ENCODE results near the gene SLC47A2.
A peak's percentile ranks its signal among the peaks of the same experiment; 100 is the strongest.

The SLC47A2 gene

DNA sequence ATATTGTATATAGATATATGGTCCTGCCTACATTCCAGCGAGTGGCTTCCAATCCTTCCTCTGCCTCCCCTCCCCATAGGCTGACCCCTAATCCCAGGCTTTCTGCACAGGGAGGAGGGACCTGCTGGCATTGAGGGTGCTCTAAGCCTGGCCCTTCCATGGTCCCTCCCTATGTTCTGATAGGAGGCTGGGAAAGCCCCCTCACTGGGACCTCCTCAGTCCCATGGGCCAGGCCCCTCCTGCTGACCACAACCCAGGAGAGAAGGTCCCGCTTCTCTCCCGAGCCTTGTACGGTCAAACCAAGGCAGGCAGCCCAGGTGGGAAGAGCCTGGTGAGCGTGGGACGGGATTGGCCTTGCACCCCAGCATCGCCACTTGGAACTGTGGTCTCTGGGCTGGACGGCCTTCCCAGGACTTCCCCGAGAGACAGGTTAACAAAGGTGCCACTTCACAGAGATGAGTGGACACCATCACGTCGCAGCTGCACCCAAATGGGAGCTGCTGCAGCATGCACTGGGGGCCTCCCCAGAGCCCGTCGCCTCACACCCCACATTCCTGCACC is 30.9 kb upstream of the SLC47A2 start:
- DNase-seq (ENCODE audit: low read depth in 3 of 3) = no peak

DNA sequence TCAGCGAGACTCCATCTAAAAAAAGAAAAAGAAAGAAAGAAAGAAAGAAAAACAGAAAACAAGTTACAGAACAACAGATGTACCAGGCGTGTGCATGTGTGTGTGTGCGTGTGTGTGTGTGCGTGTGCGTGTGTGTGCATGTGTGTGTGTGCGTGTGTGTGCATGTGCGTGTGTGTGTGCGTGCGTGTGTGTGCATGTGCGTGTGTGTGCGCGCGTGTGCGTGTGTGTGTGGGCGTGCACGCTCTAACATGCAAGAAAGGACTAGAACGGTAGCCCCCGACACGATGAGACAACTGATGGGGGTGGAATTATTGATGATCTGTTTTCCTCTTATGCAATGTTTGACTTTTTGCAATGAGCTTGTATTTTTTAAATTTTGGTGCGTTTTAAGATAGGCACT is 30.1 kb upstream of the SLC47A2 start:
- no peak for DNase-seq (ENCODE audit: low read depth in 3 of 3)

DNA sequence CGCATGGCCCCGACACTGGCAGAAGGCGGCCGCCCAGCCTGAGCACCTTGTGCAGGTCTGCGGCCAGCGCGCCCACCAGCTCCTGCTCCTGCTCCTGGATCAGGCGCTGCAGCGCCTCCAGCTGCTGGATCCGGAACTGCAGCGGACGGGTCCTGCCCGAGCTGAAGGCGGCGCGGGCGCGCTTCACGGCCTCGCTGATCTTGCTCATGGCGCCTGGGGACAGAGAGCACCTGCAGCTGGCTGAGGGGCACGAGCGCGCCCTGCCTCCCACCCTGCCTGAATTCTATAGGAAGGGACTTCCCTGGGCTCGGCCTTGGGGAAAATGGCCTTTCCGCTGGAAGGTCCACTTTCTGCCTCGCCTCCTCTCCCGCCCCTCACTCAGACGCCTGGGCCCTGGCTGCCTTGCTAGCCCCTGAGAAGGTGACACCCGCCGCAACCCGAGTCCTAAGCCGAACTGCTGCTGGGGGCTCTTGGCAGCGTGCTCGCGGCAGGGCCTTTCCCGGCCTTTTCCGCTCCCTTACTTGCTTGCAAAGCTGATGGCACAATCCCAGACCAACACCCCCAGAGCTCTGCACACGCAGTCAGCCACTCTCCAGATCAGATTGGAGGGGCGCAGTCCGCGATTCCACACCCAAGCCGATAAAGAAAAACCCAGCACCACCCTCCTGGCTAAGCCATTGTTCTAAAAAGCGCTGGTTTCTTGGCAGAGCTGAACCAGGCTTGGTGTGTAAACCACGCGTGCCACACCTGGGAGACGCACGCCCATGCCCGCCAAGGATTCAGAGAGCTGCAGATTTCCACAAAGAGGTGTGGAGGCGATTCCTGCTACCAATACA is 28.8 kb upstream of the SLC47A2 start:
- DNase-seq (ENCODE audit: low read depth in 3 of 3) = peak; percentile 65 to 76 (median 72)

DNA sequence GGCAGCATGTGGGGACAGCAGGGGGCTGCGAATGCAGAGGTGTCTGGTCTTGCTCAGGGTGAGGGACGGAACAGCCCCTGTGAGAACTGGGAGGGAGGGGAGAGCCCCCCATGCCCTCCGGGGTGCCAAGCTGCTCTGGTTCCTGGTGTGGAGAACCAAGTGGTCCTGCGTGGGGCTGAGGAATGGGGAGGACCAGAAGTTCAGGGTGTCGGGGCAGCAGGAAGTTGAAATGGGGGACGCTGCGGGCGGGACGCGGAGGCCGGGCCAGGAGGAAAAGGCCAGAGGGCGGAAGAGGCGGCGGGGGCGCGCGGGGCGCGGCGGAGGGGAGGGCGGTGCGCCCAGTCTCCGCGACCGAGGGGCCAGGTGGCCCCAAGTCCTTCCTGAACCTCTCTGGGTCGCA is 28.1 kb upstream of the SLC47A2 start:
- DNase-seq (ENCODE audit: low read depth in 3 of 3) = no peak

DNA sequence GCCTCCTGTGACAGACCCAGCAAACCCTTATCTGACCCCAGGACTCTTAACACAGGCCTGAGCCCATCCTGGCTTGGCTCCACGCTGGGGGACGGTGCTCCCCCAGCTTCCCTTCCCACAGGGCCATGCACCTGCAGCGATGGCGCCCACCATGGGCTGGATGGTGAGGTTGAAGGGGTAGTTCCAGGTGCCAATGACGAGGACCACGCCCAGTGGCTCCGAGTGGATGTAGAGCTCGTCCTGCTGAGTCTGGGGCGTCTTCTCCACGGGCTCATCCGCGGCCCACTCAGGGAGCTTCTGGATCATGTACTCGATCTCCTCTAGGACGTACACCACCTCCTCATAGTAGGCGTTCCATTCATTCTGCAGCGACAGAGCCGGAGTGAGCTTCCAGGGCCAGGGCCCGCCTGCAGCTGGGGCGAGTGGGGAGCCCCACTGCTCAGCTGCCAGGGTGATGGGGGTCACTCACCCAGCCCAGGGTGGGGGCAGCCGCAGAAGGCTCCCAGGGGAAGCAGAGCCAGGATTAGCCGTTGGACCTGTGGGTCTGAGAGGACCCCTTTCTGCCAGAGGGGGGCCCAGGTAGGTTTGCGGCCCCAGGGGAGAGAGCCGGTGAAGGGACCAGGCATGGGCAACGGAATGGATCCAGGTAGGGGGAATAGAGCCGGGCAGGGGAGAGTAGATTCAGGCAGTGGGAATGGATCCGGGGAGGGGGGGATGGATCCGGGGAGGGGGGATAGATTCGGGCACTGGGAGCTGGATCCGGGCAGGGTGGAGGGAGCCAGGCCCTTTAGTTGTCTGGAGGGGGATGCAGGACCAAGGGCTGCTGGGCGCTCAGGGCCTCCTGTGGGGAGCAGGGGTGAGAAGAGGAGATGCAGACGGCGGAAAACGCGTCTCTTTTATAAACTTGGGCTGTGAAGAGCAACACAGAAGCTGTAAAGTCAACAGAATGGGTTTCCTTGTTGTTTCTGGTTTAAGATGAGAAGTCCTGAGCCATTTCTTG is 27.0 kb upstream of the SLC47A2 start:
- DNase-seq (ENCODE audit: low read depth in 3 of 3) = no peak

DNA sequence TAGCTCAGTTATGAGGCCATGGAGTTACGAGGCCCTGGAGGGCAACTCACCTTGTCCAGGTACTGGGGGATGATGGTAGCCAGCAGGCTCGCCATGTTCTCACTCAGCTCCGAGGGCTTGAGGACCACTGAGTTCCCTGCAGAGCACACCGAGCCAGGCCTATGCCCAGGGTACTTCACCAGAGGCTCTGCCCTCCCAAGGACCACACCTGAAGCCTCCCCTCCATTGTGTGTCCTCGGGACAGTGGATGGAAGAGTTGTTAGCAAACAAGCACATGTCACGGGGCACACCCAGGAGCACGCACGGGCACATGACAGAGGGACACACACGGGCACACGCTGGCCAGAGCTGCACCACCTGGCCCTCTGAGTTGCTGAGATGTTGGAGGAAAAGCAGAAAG is 26.1 kb upstream of the SLC47A2 start:
- no peak for DNase-seq (ENCODE audit: low read depth in 3 of 3)

DNA sequence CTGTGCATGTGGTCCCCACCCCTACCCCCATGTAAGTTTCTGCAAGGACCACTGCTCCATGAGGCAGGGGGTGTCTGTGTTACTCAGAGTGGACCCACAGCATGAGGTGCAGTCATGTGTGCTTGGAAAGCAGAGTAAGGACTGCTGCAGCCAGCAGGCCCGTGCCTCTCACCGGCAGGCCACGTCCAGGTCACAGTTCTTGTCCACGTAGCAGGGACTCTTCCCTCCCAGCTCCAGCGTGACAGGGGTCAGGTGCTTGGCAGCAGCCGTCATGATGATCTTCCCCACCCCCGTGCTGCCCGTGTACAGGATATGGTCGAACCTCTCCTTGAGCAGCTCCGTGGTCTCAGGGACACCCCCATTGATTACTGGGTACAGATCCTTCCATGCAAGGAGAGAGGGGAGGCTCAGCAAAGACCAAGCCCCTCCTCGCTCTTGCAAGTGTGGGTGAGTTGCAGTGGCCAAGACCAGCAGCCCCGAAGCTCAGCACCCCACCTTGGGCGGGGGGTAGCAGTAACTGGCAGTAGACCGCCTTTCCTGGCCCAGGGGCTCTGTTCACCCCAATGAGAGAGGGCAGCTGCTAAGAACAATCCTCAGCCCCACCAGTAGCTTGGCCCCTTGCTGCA is 25.6 kb upstream of the SLC47A2 start:
- no peak for DNase-seq (ENCODE audit: low read depth in 3 of 3)

DNA sequence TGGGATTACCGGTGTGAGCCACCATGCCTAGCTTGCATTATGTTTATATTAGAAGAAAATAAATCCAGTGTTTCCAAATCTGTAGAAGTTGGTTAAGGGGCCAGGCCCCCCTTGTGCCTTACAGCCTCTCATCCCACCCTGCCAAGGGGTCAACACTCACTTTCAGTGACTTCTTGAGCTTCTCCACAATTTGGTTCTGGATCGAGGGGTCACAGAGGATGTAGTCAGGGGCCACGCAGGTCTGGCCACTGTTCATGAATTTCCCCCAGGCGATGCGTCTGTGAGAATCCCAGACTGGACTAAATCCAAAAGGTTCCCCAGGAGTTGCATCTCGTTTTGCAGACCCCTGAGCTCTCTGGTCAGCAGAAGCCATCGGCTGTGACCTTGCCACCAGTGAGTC is 24.5 kb upstream of the SLC47A2 start:
- no peak for DNase-seq (ENCODE audit: low read depth in 3 of 3)

DNA sequence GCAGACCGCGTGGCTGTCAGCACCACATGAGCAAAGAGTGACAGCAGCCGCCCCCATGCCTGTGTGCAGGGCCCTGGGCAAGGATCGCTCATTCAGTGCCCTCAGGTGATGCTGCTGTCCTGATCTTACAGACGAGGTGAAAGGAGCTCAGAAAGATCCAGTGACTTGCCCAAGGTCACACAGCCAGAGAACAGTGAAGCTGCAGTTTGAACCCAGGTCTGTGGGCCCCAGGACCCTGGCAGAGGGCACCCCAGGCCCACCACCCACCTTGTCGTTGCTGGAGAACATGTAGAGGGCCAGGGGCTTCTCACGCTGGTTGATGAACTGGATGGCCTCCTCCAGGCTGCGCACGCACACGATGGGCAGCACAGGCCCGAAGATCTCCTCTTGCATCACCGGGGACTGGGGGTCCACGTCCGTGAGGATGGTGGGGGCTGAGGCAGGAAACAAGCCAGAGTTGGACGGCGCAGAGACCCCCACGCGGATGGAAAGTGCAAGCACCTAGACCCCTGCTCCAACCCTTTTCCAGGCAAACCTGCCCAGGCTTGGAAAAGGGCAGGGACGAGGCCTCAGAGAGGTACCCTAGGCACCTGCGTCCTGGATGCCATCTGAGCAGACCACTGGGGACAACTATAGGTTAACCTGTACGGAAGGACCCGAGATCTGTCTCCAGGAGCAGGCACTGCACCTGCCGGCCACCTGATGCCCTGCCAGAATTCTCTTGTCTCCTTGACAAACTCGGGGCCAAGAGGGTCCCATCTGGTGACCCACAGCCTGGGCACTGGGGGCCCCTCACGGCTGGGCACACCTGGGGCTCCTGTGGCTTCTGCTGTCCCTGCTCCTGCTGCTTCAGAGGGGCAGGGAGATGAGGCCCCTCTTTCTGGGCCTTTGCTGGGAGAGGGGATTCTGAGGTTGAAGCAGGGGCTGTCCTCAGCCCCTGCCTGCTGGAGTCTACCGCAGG is 23.1 kb upstream of the SLC47A2 start:
- DNase-seq (ENCODE audit: low read depth in 3 of 3) = no peak

DNA sequence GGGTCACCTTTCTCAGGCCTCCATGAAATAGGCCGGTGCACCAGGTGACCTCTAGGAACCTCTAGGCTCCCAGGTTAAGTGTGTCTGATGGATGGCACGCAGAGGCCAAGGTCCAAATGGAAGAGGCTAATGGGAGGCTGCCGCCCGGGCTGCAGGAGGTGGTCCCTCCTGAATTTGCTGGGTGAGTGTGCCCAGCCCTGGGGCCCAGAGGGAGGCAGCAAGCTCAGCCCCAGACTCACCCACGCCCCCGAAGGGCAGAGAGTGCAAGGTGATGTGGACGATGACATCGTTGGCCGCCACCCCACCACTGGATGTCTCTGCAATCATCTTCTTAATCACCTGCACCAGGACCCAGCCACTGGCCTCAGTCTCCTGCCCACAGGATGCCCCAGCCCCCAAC is 22.4 kb upstream of the SLC47A2 start:
- DNase-seq (ENCODE audit: low read depth in 3 of 3) = no peak

DNA sequence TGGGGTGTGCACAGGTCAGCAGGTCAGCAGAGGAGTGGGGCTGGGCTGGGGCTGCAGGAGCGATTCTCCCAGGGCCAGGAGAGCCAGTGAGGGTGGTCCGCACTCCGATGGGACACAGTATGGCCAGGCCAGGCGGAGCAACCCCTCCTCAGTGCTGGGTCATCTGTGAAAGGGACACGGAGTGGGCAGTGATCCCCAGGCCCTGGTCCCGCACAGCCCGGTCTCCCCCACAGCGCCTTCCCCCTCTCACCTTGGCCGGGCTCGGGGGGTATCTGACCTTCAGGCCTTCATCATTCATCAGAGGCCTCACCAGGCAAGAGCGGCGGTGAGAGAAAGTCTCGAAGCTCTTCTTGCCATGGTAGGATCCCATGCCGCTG is 21.7 kb upstream of the SLC47A2 start:
- no peak for DNase-seq (ENCODE audit: low read depth in 3 of 3)

DNA sequence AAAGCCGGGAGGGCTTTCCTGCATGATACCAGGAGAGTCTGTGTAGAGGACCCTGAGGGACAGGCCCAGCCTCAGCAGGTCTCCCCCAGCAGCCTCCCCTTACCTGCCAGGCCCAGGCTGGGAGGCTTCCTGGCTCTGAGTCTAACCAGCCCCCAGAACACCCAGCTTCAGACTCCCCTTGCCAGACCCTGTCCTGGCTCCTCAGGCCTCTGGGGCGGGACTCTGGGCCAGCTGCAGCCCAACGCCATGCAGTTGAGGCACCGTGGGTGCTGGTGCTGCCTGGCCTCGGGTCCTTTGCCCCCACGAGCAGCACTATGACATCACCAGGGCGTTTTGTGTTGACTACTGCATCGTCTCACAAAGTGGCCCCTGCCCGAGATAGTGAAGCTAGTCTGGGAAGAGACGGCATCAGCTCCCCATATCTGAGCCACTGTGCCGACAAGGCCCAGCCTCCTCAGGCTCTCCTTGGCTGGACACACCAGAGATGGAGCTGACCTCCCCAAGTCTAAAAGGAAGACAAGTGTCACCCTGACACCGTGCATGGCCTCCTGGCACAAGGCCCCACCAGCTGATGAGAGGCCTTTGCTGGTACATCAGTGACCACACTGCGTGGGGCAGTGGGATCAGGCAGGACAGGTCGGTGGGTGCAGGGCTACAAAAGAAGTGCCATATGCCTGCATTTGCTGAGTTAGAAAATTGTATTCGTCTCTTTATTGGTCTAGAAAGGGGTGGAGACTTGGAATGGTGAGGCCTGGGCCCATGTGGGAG is 21.1 kb upstream of the SLC47A2 start:
- no peak for DNase-seq (ENCODE audit: low read depth in 3 of 3)

DNA sequence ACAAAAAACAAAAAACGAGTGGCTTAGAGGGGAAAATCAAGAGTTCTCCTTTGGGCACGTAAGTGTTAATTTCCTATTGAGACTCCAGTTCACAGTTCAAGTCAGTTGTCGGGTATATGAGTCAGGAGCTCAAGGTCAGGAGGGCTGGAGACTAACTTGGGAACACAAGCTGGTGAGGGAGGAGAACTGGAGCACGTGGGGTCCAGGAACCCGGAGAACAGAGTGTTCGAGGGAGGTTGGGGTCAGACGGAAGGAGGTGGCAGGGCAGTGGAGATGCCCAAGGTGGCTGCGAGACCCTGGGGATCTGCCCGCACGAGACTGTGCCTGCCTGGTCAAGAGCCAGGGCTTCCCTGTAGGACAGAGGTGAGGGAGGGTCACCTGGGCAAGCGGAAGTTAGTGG is 19.7 kb upstream of the SLC47A2 start:
- DNase-seq (ENCODE audit: low read depth in 3 of 3) = no peak

DNA sequence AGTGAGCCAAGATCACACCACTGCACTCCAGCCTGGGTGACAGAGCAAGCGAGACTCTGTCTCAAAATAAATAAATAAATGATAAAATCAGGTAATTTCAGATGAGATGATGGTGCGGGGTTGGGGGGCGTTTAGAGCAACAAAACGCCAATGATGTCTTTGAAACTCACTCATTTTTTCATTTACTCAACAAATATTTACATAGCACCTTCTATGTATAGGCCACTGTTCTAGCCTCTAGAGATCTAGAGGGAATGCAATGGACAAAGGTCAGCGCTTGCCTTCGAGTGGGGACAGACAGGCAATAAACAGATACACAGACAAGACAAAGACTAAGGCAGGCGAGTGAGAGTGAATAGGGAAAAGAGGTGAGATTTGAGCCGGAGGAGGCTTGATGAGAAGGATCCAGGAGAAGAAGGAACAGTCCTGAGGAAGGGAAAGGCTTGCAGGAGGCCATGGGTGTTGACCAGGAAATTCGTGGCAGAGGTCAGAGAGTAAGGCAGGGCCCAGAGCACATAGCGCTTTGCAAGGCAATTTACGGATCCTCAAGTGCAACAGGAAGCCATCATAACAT is 17.7 kb upstream of the SLC47A2 start:
- DNase-seq (ENCODE audit: low read depth in 3 of 3) = no peak

DNA sequence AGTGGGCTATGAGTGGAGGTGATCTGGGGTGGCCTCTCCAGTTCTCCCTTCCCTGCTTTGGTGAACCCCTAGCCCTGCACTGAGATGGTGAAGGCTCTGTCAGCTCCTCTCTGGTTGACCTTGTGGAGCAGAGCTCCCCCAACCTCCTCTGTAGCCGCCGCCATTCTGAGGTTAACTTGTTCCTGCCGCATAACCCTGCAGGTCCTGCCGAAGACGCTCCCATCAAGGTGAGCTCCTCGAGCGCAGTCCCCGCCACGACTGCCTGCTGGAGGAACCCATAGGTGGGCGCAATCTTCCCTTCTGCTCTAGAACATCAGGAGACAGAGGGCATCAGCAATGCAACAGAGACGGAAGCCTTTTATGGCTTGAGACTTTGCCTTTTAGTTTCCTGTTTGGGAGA is 15.2 kb upstream of the SLC47A2 start:
- no peak for DNase-seq (ENCODE audit: low read depth in 3 of 3)

DNA sequence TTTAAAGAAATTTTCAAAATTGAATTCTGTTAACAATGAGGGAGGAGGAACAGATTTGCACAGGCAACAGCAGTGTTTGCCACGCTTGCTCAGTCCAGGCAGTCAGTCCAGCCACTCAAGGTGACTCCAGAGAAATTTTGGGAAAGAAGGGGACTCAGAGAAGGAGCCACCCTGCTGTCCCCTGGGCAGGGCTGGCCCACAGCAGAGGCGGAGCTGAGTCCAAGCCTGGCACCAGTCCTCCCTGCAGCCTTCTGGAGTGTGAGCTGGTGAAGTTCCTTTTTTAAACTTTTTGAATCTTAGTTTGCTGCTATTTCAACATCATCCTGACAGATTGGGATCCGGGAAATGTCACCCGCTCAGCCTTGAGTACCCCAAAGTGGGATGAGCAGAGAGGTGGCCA is 14.5 kb upstream of the SLC47A2 start:
- DNase-seq (ENCODE audit: low read depth in 3 of 3) = no peak

DNA sequence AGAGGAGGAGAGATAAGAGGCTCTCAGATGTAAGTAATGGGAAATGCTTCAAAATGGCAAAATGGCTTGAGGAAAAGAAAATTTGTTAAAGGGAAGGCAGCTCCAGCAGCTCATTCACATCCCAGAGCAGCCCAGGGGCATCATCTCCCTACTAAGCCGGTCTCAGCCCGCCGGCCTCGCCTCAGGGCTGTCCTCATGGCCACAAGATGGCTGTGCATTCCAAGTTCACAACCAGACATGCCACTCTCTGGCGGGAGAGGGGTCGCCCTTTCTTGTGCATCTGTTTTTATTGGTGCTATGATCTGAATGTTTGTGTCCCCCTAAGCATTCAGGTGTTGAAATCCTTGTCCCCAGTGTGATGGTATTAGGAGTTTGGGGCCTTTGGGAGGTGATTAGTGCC is 13.5 kb upstream of the SLC47A2 start:
- no peak for DNase-seq (ENCODE audit: low read depth in 3 of 3)

DNA sequence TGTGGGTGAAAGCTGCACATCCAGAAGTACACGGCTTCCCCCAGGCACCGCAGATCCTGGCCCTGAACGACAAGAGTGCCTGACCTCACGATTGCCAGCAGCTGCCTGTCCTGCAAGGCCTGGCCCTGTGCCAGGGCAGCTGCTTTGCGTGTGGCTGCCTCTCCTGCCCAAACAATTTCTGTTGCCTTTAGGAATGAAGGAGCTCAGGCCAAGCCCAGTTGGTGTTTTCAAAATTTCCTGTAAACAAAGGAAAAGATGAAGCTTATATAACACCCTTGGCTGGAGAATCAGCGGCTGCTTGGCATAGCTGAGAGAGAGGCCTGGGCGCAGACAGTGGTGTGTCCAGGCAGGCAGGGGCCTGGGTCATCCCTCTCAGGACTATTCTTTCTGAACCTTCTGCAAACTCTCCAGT is 11.7 kb upstream of the SLC47A2 start:
- no peak for DNase-seq (ENCODE audit: low read depth in 3 of 3)

DNA sequence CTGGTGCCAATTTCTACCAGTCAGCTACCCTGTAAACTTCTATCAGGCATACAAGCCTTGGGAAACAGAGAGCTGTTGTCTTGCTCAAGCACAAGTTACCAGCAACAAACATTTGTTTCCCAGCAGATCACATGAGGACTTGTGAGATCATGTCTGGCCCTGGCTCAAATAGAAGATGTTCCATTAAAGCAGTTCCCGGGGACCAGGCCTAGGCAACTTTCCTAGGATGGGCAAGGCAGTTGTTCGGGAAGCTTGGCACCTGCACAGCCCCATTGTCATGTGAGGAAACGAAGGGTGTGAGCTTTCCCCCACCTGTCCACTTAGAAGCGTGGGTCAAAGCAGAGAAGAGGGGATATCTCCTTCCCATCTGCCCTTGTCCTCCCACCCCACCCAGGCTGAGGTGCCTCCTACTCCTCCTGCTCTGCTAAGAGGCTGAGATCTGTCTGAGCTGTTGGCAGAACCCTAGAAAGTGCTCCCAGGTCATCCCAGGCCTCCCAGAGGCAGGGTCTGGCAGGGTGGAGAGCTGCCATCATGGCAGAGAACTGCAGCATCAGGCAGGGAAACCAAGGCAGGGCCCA is 11.2 kb upstream of the SLC47A2 start:
- no peak for DNase-seq (ENCODE audit: low read depth in 3 of 3)
